H1 (cell line): Measurements from ENCODE around the gene GSTM2. TPM values are rescaled to one million over a fixed set of nuclear protein-coding genes. Genes with fewer than 3 reads are reported as not detected.

Experiments used
- BACH1 ChIP-seq: IDR thresholded peaks from 2 replicates; pipeline ENCODE4 v1.6.1; 2012; ENCODE audit warnings: low read length, improper control_type of control experiment
- CHD2 ChIP-seq: IDR thresholded peaks from 2 replicates; pipeline ENCODE4 v1.6.1; 2012; ENCODE audit warnings: low read length, improper control_type of control experiment
- KDM1A ChIP-seq: fragments of 200-600, 300-600 bp; sonication (generic); IDR thresholded peaks from 2 replicates; pipeline ENCODE4 v1.7.1; 2016; ENCODE audit warnings: mild to moderate bottlenecking, low read length, borderline replicate concordance
- polyA plus RNA-seq, 7 experiments: library from polyadenylated mRNA; depleted of rRNA in 3 of 7; stranded (reverse) in 5 of 7; unstranded in 2 of 7; fragments of >200 nt in 5 of 7; fragments of 200-250 nt in 2 of 7; gene quantifications; 1 replicate in 5 of 7; 2 replicates in 1 of 7; 4 replicates in 1 of 7; pipeline versions ENCODE4 v1.2.1 to v1.2.3, GENCODE V29; 2011 to 2013; ENCODE audit warnings: missing spikeins in 2 of 7, mixed read lengths in 2 of 7
- total RNA-seq: library from RNA; stranded (reverse); fragmentation: NEBNext Ultra II Directional; extraction: Animal tissue kit (Norgen Biotek cat#: 25700); gene quantifications from 2 replicates; pipeline ENCODE4 v1.2.1, GENCODE V29; 2021
- TF ChIP-seq, protein P1 (sequence below): IDR thresholded peaks from 2 replicates; pipeline ENCODE4 v1.6.1; 2012; ENCODE audit warnings: low read length, inconsistent platforms

Gene GSTM2
- total and polyA plus RNA-seq, 2 of the 8 experiments (the other 6 are each of a cell fraction or from before 2014, with no cell fraction given): 9.6 to 23.1 TPM

DNA sequence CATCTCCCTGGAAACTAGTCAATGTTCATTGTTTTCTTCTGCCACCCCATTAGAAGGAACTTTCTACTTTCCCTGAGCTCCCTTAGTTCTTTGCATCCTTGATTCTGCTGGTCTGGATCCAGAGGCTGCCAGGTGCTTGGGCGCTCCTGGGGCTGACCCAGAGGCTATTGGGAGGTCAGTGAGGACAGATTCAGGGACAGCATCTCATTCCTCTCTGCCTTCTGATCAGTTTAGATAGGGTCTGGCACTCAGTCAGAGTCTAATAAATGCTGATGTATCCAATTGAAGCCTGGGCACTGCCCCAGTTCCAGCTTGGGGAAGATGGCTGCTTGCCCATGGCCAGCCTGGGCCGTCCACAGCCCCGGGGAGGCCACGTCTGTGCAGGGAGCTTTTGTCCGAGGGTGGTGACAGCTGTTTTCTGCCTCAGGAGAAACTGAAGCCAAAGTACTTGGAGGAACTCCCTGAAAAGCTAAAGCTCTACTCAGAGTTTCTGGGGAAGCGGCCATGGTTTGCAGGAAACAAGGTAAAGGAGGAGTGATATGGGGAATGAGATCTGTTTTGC lies 22.1 kb downstream of the GSTM2 start (continued):
- TF ChIP-seq, protein P1, sequence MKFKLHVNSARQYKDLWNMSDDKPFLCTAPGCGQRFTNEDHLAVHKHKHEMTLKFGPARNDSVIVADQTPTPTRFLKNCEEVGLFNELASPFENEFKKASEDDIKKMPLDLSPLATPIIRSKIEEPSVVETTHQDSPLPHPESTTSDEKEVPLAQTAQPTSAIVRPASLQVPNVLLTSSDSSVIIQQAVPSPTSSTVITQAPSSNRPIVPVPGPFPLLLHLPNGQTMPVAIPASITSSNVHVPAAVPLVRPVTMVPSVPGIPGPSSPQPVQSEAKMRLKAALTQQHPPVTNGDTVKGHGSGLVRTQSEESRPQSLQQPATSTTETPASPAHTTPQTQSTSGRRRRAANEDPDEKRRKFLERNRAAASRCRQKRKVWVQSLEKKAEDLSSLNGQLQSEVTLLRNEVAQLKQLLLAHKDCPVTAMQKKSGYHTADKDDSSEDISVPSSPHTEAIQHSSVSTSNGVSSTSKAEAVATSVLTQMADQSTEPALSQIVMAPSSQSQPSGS: no peak
- no peak for TF ChIP-seq BACH1
- no peak for TF ChIP-seq KDM1A
- no peak for TF ChIP-seq CHD2
